GM18867 (cell line): ENCODE results near the gene DOCK2.
"Not testable (repeated sequence)": the region's sequence is repeated elsewhere in the genome, so short reads cannot be mapped to it uniquely, and the experiment has no call there.

Source experiments
- ATAC-seq: cut with Tn5 transposase; IDR thresholded peaks from one replicate; pipeline ENCODE4 v1.9.1; 2021; ENCODE audit warnings: mild to moderate bottlenecking, moderate library complexity; ENCODE audit not compliant: unreplicated experiment

Gene DOCK2

DNA sequence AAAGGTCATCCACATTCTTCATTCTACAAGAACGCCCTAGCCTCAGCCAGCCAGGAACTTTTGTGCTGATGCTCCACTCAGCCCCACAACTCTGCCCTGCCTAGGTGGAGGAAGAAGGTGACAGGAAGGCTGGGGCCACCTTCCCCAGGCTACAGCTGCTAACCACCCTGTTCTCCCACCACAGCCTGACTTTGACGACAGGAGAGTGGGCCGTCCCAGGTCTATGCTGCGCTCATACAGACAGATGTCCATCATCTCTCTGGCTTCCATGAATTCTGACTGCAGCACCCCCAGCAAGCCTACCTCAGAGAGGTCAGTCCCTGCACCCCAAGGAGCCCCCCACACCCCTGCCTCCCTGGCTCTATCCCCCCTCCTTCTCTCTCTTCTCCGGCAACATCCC is 440.5 kb downstream of the DOCK2 start:
- no peak for ATAC-seq

DNA sequence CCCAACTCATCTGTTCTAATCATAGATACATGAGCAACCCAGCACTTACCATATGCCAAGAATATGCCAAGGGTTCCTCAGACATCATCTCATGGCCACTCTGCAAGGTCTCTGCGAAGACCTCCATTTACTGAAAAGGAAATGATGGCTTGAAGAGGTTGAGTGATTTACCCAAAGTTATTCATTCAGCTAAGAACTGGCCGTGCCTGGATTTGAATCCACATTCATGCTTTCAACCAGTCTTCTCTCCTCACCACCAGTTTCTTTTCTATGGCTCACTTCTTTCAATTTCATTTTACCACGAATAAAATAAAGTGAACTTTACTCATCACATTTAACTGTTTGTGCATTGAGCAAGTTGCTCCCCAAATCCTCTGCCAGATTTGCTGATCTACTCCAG is 441.4 kb downstream of the DOCK2 start:
- ATAC-seq, result no peak

DNA sequence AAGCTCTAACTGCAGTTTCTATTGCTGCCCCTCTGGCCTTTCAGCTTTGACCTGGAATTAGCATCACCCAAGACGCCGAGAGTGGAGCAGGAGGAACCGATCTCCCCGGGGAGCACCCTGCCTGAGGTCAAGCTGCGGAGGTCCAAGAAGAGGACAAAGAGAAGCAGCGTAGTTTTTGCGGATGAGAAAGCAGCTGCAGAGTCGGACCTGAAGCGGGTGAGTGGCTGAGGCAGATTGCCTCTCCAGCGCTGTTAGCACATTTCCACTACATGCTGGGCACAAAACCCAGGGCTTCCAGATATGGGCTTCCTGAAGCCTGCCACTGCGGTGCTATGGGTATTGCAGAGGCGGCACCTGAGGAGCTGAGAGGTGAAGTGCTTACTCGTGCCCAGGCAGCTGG is 441.9 kb downstream of the DOCK2 start:
- no peak for ATAC-seq

DNA sequence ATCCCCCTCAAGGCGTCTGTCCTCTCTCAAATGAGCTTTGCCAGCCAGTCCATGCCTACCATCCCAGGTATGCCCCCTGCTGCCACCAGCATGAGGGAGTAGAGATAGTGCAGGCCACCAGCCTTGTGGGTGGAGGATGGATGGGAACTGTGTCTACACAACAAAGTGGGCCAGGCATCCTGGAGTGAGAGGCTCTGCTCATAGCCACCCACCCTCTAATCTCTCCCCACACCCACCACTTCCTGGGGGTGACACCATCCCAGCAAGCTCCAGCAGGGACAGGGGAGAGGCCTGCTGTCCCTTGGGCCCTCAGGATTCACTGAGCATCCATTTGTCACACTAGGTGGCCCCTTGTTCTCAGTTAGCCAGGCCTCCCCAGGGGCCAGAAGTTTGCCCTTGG is 443.1 kb downstream of the DOCK2 start:
- no peak for ATAC-seq

DNA sequence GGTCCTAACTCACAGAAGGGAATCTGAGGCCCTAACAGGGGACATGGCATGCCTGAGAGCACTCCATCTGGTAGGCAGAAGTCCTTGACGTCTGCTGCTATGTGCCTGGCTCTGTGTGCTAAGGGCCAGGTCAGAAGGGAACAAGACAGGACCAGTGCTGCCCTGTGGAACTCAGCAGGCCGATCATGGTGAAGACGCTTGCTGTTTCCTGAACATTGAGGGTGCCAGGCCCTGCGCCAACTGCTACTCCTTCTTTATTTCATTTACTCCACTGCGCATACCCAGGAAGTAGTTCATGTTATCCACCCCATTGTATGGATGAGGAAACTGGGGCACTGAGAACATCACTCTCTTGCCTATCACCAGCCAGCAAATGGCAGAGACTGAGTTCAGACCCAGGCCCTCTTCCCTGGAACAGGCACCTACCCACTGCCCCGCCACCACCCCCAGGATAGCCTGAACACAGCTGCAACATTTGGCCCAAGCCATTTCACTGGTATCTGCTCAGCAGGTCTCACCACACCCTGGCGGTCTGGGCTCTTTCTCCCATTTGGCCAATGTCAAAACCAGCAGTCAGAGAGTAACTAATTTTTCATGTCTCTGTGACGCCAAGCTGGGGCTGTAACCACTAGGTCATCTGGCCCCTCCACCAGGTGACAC is 443.8 kb downstream of the DOCK2 start:
- ATAC-seq, result no peak

DNA sequence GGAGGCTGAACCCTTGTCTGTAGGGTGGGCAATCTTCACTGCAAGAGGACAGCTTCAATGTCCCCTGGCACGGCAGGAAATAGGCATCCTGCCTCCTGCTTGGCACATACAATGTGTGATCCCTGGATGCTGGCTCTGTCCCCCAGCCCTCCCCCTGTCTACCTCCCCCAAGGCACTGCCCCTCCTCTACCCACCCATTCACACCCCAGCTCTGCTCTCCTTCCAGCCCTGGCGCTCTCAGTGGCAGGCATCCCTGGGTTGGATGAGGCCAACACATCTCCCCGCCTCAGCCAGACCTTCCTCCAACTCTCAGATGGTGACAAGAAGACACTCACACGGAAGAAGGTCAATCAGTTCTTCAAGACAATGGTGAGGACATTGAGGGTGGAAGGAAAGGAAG is 444.5 kb downstream of the DOCK2 start:
- no peak for ATAC-seq

DNA sequence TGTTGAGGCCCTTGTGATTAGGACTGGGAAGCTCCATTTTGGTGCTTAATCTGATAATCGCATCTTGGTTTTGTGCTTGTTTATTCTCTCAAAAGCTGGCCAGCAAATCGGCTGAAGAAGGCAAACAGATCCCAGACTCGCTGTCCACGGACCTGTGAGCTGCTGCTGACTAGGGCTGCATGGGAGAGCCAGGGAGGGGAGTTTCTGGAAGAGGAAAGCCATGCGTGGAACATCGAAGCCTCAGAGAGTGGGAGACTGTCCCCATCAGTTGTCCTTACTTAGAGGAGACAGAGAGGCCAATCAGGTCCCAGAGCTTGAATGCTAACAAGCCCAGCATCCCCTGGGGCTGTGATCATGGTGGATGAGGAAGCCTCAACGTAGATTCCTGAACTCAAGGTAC is 445.6 kb downstream of the DOCK2 start:
- no peak for ATAC-seq

DNA sequence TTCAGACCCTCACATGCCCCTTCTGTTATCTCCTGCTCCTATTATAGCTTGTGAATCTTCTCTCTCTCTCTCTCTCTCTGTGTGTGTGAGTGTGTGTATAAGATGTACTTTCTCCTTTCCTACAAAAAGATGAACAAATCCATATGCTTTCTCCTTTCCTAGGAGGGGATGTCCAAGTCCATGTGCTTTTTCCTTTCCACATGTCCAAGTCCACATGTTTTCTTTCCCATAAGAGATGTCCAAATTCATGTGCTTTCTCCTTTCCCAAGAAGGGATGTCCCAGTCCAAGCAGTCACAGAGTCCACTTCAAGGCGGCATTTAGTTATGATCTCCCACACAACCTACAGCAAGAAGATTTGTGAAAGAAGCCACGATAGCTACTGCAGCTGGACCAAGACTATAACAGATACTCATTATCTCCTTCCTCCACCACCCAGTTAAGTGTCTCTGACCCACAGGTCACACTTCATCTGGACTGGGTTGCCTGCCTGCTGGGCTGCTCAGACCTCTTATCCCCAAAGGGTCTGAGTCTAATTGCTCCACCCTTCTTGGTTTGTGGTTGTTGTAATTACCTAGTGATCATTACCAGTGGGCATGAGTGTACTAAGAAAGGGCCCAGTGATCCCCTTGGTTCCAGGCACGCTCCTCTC is 450.2 kb downstream of the DOCK2 start:
- ATAC-seq, result no peak

DNA sequence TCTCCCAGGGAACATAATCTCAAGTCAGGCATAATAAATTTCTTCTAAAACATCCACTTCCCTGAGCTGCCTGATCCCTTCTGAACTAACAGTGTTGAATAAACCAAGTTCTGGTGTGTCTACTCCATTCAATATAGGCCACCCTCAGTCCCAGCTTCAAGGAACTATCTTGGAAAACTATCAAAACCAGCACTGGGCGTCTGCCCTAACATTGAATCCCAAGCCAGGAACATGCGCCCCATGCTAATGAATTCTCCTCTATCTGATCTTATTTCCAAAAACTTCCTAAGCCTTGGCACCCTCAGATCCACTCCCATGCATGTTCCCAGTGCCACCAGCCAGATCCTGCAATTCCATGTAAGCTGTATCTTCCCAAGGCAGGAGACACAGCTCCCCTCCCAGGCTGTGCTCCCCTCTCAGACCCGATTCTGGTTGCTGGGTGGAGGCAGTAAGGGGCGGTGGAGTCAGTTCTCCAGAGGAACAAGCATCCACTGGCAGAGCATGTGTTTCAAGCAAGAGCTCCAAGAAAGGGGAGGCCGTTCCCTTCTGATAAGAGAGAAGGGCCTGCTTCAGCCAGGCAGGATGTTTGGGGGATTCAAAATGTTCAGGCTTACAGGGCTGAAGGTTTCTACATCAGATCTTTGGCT is 455.5 kb downstream of the DOCK2 start:
- no peak for ATAC-seq

DNA sequence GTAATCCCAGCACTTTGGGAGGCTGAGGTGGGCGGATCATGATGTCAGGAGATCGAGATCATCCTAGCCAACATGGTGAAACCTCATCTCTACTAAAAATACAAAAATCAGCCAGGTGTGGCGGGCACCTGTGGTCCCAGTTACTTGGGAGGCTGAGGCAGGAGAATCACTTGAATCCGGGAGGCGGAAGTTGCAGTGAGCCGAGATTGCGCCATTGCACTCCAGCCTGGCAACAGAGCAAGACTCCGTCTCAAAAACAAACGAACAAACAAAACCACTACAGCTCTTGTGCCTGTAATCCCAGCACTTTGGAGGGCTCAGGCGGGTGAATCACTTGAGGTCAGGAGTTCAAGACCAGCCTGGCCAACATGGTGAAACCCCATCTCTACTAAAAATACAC is 457.3 kb downstream of the DOCK2 start:
- not testable (repeated sequence) for ATAC-seq

DNA sequence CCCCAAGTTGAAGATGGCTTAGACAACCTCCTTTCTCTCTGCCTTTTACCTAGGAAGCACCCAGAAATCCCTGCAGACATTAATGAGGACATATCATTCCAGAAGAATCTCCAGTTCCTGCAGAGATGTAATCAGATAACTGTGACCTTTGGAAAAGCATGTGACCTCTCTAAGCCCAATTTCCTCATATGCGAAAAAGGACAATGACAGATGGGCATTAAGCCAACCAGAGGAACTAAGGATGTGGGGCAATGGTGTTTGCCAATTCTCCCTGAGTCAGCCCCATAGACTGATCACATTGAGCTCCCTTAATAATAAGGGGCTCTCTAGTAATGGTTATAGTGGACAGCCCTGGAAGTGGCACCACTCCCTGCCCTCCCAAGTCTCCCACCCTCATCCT is 458.6 kb downstream of the DOCK2 start:
- ATAC-seq, result no peak

DNA sequence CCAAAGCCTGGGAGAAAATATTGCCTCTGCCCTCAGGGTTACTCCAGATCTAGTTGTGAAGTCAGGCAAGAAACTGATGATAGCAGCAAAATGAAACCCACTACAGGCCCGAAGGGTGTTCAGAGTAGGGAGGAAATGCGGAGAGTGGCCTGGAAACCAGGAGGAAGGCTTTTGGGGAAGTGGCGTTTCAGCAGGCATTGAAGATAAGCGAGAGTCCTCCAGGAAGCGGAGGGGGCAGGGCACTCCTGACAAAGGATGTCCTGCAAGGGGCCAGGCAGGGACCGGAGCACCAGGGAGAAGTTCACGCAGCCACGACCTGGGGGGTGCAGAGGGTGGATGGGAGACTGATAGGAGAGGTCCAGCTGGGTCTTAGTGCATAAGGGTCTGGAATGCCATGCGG is 460.9 kb downstream of the DOCK2 start:
- ATAC-seq, result no peak

DNA sequence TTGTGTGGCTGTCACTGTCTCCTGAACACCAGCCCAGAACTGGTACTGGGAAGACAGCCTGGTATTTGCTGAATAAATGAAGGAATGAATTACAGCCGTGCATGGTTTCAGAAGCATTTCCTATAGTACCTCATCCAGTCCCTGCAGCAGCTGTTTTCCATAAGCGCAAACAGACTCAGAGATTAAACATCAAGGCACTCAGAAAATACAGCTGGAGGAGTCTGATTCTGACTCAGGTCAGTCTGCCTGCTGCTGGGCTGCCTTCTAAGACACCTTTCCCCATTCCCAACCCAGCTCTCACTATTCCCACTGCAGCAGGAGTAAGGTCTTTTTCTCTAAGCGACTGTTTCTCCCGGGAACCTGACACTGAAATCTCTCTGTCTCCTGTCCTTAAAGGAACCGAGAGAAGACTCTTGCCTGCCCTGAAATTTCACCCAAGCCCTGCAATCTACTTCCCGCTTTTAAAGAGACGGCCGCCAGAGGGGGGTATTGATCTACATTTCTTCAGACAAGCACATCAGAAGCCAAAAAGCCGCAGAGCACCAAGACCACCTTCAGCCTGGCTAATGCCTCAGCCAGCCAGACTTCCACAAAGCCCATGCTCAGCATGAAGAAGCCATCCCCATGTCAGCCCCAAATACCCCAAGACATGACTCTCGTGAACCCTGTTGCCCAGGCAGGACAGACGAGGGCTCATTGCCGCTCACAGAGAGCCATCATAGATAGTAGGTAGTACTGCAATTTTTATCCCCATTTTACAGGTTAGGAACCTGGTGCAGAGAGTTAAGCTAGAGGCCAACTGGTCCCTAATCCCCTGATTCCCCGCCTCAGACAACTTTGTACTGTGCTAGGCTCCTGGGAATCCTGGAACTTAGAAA is 463.2 kb downstream of the DOCK2 start:
- ATAC-seq, result no peak

DNA sequence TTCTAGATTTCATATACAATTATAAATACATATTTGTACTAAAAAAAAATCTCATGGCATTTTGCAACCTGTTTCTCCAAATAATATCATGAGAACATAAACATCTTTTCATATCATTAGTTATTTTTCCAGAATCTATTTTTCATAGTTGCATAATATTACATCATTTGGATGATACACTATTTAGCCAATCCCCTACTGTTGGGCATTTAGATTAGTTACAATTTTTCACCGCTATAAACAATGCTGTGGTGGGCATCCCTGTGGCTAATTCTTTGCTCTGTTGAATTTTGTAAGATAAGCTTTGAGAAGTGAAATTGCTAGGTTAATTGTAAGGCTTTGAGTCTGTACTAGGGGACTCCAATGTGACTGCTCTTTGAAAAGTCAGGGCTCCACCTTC is 466.4 kb downstream of the DOCK2 start:
- no peak for ATAC-seq

DNA sequence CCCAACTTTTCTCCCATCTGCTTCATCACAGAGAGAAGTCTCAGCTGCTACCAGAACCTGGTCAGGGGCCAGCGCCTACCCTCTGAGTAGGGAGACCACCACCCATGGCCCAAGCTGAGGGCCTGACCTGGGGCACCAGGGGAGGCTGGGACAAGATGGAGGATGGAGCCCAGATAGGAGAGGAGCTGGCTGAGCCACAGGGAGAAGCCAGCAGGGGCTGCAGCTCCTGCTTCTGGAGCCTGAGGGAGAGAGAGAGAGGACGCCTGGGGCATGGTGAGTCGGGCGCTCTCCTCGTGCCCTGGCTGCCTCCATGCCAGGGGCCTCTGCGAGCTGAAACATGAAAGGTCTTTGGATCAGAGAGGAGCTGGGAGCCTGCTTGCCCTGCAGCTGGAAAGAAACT is 467.2 kb downstream of the DOCK2 start:
- no peak for ATAC-seq

DNA sequence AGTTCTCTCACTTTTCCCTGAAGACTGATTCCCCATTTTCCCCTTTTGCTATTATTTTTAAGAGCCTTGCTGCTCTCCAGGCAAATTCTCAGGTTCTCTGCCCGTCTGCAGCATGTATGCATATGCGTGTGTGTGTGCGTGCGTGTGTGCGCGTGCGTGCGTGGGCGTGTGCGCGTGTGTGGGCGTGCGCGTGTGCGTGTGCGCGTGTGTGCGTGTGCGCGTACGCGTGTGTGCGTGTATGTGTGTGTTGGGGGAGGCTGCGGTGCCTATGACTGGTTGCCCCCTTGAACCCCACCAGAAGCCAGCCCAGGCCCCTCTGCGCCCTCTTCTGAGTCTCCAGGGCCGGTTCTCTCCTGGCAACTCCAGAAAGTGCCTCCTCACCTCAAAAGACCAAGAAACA is 467.6 kb downstream of the DOCK2 start:
- no peak for ATAC-seq

DNA sequence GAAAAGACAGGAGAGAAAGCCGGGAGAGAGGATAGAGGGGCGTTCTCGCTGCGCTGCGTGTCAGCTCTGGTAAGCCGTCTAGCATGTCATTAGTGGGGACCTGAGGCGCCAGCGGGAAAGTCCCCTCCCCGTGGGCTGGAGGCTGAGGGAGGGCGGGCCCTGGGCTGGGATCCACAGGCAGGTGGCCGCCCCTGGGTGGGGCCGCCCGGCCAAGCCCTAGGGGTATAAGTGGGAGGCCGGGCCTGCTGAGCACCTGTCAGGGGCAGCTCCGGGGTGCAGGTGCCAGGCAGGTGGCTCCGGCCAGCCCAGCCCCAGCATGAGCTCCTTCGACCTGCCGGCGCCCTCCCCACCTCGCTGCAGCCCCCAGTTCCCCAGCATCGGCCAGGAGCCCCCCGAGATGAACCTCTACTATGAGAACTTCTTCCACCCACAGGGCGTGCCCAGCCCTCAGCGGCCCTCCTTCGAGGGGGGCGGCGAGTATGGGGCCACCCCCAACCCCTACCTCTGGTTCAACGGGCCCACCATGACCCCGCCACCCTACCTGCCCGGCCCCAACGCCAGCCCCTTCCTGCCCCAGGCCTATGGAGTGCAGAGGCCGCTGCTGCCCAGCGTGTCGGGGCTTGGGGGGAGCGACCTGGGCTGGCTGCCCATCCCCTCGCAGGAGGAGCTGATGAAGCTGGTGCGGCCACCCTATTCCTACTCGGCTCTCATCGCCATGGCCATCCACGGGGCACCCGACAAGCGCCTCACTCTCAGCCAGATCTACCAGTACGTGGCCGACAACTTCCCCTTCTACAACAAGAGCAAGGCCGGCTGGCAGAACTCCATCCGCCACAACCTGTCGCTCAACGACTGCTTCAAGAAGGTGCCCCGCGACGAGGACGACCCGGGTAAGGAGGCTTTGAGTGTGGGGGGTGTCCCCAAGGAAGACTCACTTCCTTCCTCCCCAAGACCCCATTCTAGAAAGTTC is 468.9 kb downstream of the DOCK2 start, which contains the start of gene FOXI1:
FOXI1 (plus strand) TSS at position 256 of the 970 bp plus-strand sequence; CDS start at position 317, 61 bp downstream.
- no peak for ATAC-seq

DNA sequence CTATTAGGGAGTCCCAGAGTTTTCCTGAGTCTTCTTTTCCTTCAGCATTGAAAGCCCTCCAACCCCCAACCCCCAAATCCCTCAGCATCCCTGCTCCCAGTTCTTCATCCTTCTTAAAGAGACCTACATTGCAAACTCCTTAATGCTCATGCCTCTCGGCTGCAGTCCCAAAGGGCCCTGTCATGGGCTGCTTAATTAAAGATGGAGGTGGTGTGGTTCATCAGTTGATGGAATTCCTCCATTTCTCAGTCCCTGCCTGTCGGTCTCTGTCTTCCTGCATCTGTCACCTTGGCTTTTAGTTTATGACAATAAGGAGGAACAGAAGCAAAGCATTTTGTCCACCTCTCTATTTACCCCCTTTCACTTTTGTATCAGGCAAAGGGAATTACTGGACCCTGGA is 470.6 kb downstream of the DOCK2 start:
- ATAC-seq, result no peak

DNA sequence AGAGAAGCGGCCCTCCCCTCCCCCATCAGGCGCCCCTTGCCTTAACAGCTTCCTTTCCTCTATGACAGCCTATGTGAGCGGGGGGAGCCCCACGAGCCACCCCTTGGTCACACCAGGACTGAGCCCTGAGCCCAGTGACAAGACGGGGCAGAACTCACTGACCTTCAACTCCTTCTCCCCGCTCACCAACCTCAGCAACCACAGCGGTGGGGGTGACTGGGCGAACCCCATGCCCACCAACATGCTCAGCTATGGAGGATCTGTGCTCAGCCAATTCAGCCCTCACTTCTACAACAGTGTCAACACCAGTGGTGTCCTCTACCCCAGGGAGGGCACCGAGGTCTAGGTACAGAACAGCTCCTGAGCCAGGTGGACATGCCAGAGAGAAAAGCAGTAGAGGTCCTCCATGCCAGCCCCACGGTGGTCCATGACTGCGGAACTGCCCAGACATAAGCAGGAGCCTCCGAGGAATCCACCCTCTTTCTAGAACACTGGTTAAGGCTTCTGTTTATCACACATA is 471.3 kb downstream of the DOCK2 start:
- no peak for ATAC-seq
